Body of pancreas (tissue), 4 donors: ENCODE measurements around the gene FGF22. TPM values are rescaled to one million over a fixed set of nuclear protein-coding genes. Genes with fewer than 3 reads are reported as not detected.

Experiments
- ATAC-seq: fragments of 150-250 bp; one replicate; pipeline ENCODE4 v1.9.1; 2016
- DNase-seq, 4 donors: peaks; one replicate each; pipeline ENCODE4 v3.0.0-alpha.2; 2019
- H3K27ac ChIP-seq, 4 donors: fragments of 200-600 bp; sonication (generic); 1 replicate in 3 of 4; 2 replicates in 1 of 4; pipeline versions ENCODE4 v1.5.1 to v1.6.1; 2016 to 2019; ENCODE audit warnings: mild to moderate bottlenecking in 1 of 4, mixed read lengths in 1 of 4, moderate library complexity in 1 of 4
- H3K27me3 ChIP-seq, 2 donors: fragments of 200-600 bp; sonication (generic); one replicate each; pipeline ENCODE4 v1.6.0; 2016; ENCODE audit warnings: mild to moderate bottlenecking in 1 of 2
- H3K36me3 ChIP-seq, 2 donors: fragments of 200-600 bp; sonication (generic); replicated peaks in 1 of 2; 2 replicates each; pipeline ENCODE4 v1.5.1; 2016; ENCODE audit warnings: low read depth in 2 of 2; ENCODE audit not compliant: insufficient read depth in 1 of 2
- H3K4me1 ChIP-seq: fragments of 200-600 bp; sonication (generic); one replicate; pipeline ENCODE4 v1.6.0; 2016
- H3K4me3 ChIP-seq, 2 donors: fragments of 200-600 bp; sonication (generic); 1 replicate in 1 of 2; 2 replicates in 1 of 2; pipeline ENCODE4 v1.5.1; 2016 to 2019
- H3K9me3 ChIP-seq, 3 donors: fragments of 200-600 bp; sonication (generic); 1 replicate in 2 of 3; 2 replicates in 1 of 3; pipeline ENCODE4 v1.5.1; 2016
- CTCF ChIP-seq, 7 experiments: fragments of 450-650 bp in 4 of 7; fragments of 200-600 bp in 3 of 7; sonication (generic) in 3 of 7; IDR thresholded peaks; one replicate each; pipeline ENCODE4 v1.5.1; 2016 to 2019; ENCODE audit warnings: antibody characterized with exemption in 7 of 7
- POLR2A ChIP-seq, 3 donors: fragments of 450-650 bp; IDR thresholded peaks; one replicate each; pipeline ENCODE4 v1.6.1; 2016; ENCODE audit warnings: antibody characterized with exemption in 3 of 3, mild to moderate bottlenecking in 2 of 3
- WGBS, 2 donors: methylation state at CpG; one replicate each; pipeline ENCODE4 v1.1.5; 2017; 5-methylcytosine and 5-hydroxymethylcytosine counted together
- intact Hi-C: fragments of 100-400 bp; cut with DNase I; formaldehyde crosslinking; loops from one replicate; pipeline ENCODE4 v1.15.1; 2023
- total RNA-seq, 2 donors: library from RNA; depleted of rRNA; stranded (reverse); fragments of >200 nt; gene quantifications; one replicate each; pipeline ENCODE4 v1.1.0, GENCODE V29; 2016

The FGF22 gene
- total RNA-seq, 2 donors from 2014 or later: not detected

GRCh38 chr19:633068-633785, 6.5 kb upstream of the FGF22 start, which contains the start of gene POLRMT:
TSS of gene POLRMT (minus strand) at chr19:633537. CDS start at chr19:633512, 25 bp downstream.
- Histone ChIP-seq H3K9me3 (no peaks in the 10 kb centered on the region), H3K27me3 (no peaks in the 10 kb centered on the region), H3K4me1 (peaks cover 27% of the 10 kb centered on the region), H3K4me3 (peak within 1 kb of the TSS; percentile 53 to 87), H3K36me3 (no peaks in the 10 kb centered on the region), H3K27ac (peak within 1 kb of the TSS in 3 of 4 donors; percentile 38 to 66 (median 60))
- ATAC-seq (peak; percentile 100), DNase-seq (peak; percentile 98 to 99 (median 99))
- intact Hi-C loops: no loop called here
- TF ChIP-seq CTCF (IDR thresholded peaks at IDR 0.05) (peak in 5 of 7 experiments; percentile 9 to 53 (median 32)), POLR2A (IDR thresholded peaks at IDR 0.05) (peak in 2 of 3 donors; percentile 29 to 46)
- 0% methylated on average over 16 to 64 of the region's 67 CpGs for WGBS, 2 donors

GRCh38 chr19:633786-634639, 5.7 kb upstream of the FGF22 start:
- WGBS, 2 donors: 19 to 21% methylated on average over 25 to 32 of the region's 32 CpGs
- Histone ChIP-seq H3K4me1 (peaks cover 33% of the 10 kb centered on the region), H3K9me3 (no peaks in the 10 kb centered on the region), H3K27me3 (no peaks in the 10 kb centered on the region), H3K27ac (peak overlapping the region in 3 of 4 donors; percentile 38 to 66 (median 60)), H3K4me3 (peak overlapping the region; percentile 8 to 87), H3K36me3 (no peaks in the 10 kb centered on the region)
- intact Hi-C loops: no loop called here
- DNase-seq: no peak
- peak; percentile 2 for ATAC-seq
- TF ChIP-seq POLR2A (IDR thresholded peaks at IDR 0.05) (no peak), CTCF (IDR thresholded peaks at IDR 0.05) (peak in 1 of 7 experiments; percentile 2)

GRCh38 chr19:634975-635652, 4.6 kb upstream of the FGF22 start:
- 80 to 91% methylated on average over 10 of the region's 16 CpGs for WGBS, 2 donors
- Histone ChIP-seq H3K9me3 (no peaks in the 10 kb centered on the region), H3K4me3 (no peak overlapping the region), H3K27ac (no peak overlapping the region), H3K4me1 (peaks cover 40% of the 10 kb centered on the region), H3K36me3 (no peaks in the 10 kb centered on the region), H3K27me3 (no peaks in the 10 kb centered on the region)
- DNase-seq: no peak
- intact Hi-C loops: no loop called here
- TF ChIP-seq POLR2A (IDR thresholded peaks at IDR 0.05): no peak
- no peak for TF ChIP-seq CTCF (IDR thresholded peaks at IDR 0.05)
- no peak for ATAC-seq

- WGBS, 2 donors: 57% methylated on average over 17 of the region's 17 CpGs; no CpG with 5 or more reads in 1 of the 2 donors
- H3K9me3 ChIP-seq: no peaks in the 10 kb centered on the region
- DNase-seq (no peak), ATAC-seq (no peak)
- intact Hi-C loops: no loop called here
- no peak for TF ChIP-seq CTCF (IDR thresholded peaks at IDR 0.05)
- TF ChIP-seq POLR2A (IDR thresholded peaks at IDR 0.05): no peak
- peaks cover 25% of the 10 kb centered on the region for H3K4me1 ChIP-seq
- H3K36me3 ChIP-seq: no peaks in the 10 kb centered on the region
- no peak overlapping the region for H3K4me3 ChIP-seq
- no peak overlapping the region for H3K27ac ChIP-seq
- H3K27me3 ChIP-seq: no peaks in the 10 kb centered on the region
Observed at GRCh38 chr19:638906-639252, 800 bp upstream of the FGF22 start.
